ENCODE measurements around the gene CD33.

- TF ChIP-seq CTCF (IDR thresholded peaks at IDR 0.05) (no peak), ZFX (IDR thresholded peaks at IDR 0.05; ENCODE audit: borderline replicate concordance) (no peak)
Measured at GRCh38 chr19:51285682-51286081, 60.8 kb downstream of the CD33 start.

Data from 22Rv1 (cell line).